ENCODE measurements around the gene EEPD1. TPM values are rescaled to one million over a fixed set of nuclear protein-coding genes. Genes with fewer than 3 reads are reported as not detected.

Gene EEPD1
- total RNA-seq, 2 donors from 2014 or later = 4.0 to 6.8 TPM

DNA sequence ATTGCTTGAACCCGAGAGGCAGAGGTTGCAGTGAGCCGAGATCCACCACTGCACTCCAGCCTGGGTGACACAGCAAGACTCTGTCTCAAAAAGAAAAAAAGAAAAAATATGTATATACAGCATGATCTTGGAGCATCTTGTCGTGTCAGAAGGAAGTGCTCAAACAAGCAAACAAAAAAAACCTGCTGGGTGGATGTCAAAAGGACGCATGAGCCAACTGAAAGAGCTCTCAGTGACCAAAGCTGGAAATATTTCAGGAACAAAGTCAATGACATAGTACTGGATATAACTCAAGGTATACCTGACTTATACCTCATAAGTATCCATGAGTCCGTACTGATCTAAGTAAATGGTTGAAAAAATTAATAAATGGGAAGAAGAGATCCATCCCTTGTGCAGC, 142.0 kb downstream of the EEPD1 start:
- TF ChIP-seq, protein P1, sequence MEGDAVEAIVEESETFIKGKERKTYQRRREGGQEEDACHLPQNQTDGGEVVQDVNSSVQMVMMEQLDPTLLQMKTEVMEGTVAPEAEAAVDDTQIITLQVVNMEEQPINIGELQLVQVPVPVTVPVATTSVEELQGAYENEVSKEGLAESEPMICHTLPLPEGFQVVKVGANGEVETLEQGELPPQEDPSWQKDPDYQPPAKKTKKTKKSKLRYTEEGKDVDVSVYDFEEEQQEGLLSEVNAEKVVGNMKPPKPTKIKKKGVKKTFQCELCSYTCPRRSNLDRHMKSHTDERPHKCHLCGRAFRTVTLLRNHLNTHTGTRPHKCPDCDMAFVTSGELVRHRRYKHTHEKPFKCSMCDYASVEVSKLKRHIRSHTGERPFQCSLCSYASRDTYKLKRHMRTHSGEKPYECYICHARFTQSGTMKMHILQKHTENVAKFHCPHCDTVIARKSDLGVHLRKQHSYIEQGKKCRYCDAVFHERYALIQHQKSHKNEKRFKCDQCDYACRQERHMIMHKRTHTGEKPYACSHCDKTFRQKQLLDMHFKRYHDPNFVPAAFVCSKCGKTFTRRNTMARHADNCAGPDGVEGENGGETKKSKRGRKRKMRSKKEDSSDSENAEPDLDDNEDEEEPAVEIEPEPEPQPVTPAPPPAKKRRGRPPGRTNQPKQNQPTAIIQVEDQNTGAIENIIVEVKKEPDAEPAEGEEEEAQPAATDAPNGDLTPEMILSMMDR (IDR thresholded peaks at IDR 0.05) = no peak
- H3K4me1 ChIP-seq = peaks cover 0 to 21% of the 10 kb centered on the region in 2 donors
- DNase-seq (ENCODE audit: low spot score) = no peak

DNA sequence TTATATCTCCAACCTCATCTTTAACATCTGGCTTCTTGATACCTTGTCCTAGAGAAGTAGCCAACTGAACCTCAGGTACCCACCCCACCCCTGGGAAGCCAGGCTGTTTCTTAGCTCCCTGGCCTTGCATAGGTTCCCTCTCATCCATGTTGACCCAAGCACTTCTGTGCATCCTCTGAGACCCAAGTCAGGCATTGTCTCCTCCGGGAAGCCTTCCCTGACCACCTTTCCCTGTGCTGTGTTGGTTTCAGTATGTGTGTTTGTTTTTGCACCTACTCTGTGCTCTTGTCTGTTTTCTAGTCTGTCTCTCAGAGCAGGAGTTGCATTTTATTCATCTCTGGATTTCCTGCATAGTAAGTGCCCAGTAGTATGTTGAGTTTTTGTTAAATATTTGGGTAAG, 143.2 kb downstream of the EEPD1 start:
- Histone ChIP-seq H3K4me3 (no peak overlapping the region), H3K36me3 (no peaks in the 10 kb centered on the region), H3K4me1 (peaks cover 0 to 30% of the 10 kb centered on the region in 2 donors), H3K9me3 (no peaks in the 10 kb centered on the region), H3K27me3 (no peaks in the 10 kb centered on the region), H3K27ac (no peak overlapping the region)
- no peak for DNase-seq (ENCODE audit: low spot score)
- TF ChIP-seq, protein P1 (IDR thresholded peaks at IDR 0.05) = no peak

More for the DNA sequence above, 142.0 kb downstream of the EEPD1 start:
- H3K27me3 ChIP-seq = no peaks in the 10 kb centered on the region
- no peaks in the 10 kb centered on the region for H3K9me3 ChIP-seq
- no peak overlapping the region for H3K4me3 ChIP-seq
- no peaks in the 10 kb centered on the region for H3K36me3 ChIP-seq
- H3K27ac ChIP-seq = no peak overlapping the region

DNA sequence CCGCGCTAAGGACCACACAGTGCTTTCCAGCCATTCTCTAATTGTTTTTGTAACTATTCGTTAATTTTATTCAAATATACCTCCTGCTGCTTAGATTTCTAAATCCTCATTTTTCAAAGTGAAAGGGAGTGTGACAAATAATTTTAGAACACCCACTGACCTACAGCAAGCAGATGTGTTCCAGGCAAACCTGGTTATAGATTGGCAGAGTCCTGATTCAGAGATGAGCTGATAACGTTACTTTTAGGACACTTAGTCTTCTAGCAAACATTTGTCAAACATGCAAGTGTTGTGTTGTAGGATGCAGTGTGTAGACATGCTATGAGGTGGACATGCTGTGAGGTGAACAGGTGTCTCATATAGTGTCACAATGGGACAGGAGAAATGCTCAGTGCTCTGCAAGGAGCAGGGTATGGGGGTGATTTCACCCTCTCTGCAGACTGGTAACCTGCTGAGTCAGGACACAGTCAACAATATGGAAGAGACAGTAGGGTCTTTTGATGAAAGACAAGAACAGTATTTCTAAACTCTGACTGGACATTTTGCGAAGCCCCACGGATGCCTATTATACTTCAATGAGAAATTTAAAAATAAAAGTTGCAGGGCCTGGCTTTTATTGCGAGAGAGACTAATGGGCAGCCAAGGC, 144.4 kb downstream of the EEPD1 start:
- no peak overlapping the region for H3K27ac ChIP-seq
- H3K27me3 ChIP-seq = no peaks in the 10 kb centered on the region
- DNase-seq (ENCODE audit: low spot score) = no peak
- no peaks in the 10 kb centered on the region for H3K9me3 ChIP-seq
- TF ChIP-seq, protein P1 (IDR thresholded peaks at IDR 0.05) = no peak
- peaks cover 0 to 31% of the 10 kb centered on the region in 2 donors for H3K4me1 ChIP-seq
- H3K36me3 ChIP-seq = no peaks in the 10 kb centered on the region
- no peak overlapping the region for H3K4me3 ChIP-seq

DNA sequence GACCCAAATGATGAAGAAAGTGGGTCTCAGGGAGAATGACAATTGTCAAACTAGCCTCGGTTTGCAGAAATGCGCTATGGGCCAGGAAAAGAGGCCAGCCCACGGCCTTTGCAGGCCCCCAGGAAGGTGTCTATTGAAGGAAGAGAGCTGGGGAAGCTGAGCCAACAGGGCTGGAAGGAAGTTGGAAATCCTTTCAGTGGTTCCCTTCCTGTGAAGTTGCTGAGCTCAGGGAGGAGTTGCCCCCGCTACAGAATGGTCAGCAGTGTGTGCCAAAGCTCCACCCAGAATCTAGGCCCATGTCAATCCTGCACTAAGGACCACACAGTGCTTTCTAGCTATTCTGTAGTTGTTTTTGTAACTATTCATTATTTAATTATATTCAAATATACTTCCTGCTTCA, 145.1 kb downstream of the EEPD1 start:
- Histone ChIP-seq H3K4me1 (peaks cover 0 to 35% of the 10 kb centered on the region in 2 donors), H3K27ac (no peak overlapping the region), H3K27me3 (no peaks in the 10 kb centered on the region), H3K9me3 (no peaks in the 10 kb centered on the region), H3K36me3 (no peaks in the 10 kb centered on the region), H3K4me3 (no peak overlapping the region)
- no peak for DNase-seq (ENCODE audit: low spot score)
- TF ChIP-seq, protein P1 (IDR thresholded peaks at IDR 0.05) = no peak

DNA sequence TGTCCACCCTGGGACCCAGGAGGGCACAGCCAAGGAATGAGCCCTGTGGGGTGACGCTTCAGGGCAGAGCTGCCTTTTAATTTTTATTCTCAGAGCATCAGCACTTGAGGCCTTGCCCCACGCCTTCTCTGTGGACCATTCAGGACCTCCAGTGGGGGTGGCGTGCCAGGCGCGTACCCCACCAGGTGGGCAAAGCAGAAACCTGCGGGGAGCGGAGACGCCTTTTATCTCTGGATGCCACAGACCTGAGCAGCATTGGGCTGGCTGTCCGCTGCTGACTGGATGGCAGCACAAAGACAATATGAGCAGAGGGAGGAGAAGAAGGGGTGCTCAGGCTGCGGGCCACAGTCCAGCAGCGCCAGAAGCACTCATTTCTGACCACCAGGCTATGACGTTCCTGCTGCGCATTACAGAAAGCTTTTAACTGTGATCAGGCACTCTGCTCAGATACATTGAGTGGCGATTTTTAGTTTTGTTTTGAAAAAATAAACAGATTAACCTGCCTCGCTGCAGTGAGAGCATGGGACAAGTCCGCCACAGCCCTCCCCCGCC, 146.2 kb downstream of the EEPD1 start:
- Histone ChIP-seq H3K27me3 (no peaks in the 10 kb centered on the region), H3K9me3 (no peaks in the 10 kb centered on the region), H3K36me3 (no peaks in the 10 kb centered on the region), H3K4me3 (no peak overlapping the region), H3K4me1 (peaks cover 0 to 46% of the 10 kb centered on the region in 2 donors), H3K27ac (no peak overlapping the region)
- DNase-seq (ENCODE audit: low spot score) = no peak
- TF ChIP-seq, protein P1 (IDR thresholded peaks at IDR 0.05) = no peak

Data from right atrium auricular region (tissue), 2 donors.